ENCODE measurements around the gene ACCSL.
A peak's percentile ranks its signal among the peaks of the same experiment; 100 is the strongest.

ACCSL gene

GRCh38 chr11:44104481-44105294 is 56.9 kb downstream of the ACCSL start:
- DNase-seq: peak; percentile 45

- DNase-seq: no peak
Measured at GRCh38 chr11:44108260-44108659, 60.5 kb downstream of the ACCSL start.

Measured in activated CD4-positive, alpha-beta T cell treated with anti-CD3 and anti-CD28 coated beads, Interleukin-10, Interleukin-2, amounts not matched to agents 100 ng/mL and 50 ng/mL, durations not matched to agents 16 hours and 8 hours (primary cell).